ENCODE results near the gene FBN2.
A peak's percentile ranks its signal among the peaks of the same experiment; 100 is the strongest.

FBN2 gene

GRCh38 chr5:128304088-128304487 is 234.0 kb downstream of the FBN2 start:
- peak; percentile 80; the same call in 2 of the 3 replicates for ATAC-seq (ENCODE audit: low read depth)
- Histone ChIP-seq H3K27ac (ENCODE audit: poor library complexity, severe bottlenecking) (peak overlapping the region; percentile 11), H3K27me3 (ENCODE audit: insufficient read depth, poor library complexity, severe bottlenecking) (no peaks in the 10 kb centered on the region), H3K36me3 (ENCODE audit: low read depth) (peaks cover 96% of the 10 kb centered on the region), H3K4me1 (ENCODE audit: insufficient read depth, poor library complexity, severe bottlenecking) (no peaks in the 10 kb centered on the region), H3K9me3 (ENCODE audit: severe bottlenecking) (no peaks in the 10 kb centered on the region), H3K4me3 (ENCODE audit: severe bottlenecking) (no peak overlapping the region)
- no peak for DNase-seq (ENCODE audit: low spot score)
- no peak for TF ChIP-seq CTCF (IDR thresholded peaks at IDR 0.05; ENCODE audit: poor library complexity, severe bottlenecking)

- Histone ChIP-seq H3K36me3 (ENCODE audit: low read depth) (peaks cover 91% of the 10 kb centered on the region), H3K4me3 (ENCODE audit: severe bottlenecking) (no peak overlapping the region), H3K27ac (ENCODE audit: poor library complexity, severe bottlenecking) (peak overlapping the region; percentile 11), H3K27me3 (ENCODE audit: insufficient read depth, poor library complexity, severe bottlenecking) (no peaks in the 10 kb centered on the region), H3K4me1 (ENCODE audit: insufficient read depth, poor library complexity, severe bottlenecking) (no peaks in the 10 kb centered on the region), H3K9me3 (ENCODE audit: severe bottlenecking) (no peaks in the 10 kb centered on the region)
- no peak for DNase-seq (ENCODE audit: low spot score)
- TF ChIP-seq CTCF (IDR thresholded peaks at IDR 0.05; ENCODE audit: poor library complexity, severe bottlenecking) = no peak
- ATAC-seq (ENCODE audit: low read depth) = peak; percentile 36; the same call in 1 of the 3 replicates
These were observed 234.5 kb downstream of the FBN2 start for GRCh38 chr5:128303593-128303992.

- Histone ChIP-seq H3K27ac (ENCODE audit: poor library complexity, severe bottlenecking) (no peak overlapping the region), H3K27me3 (ENCODE audit: insufficient read depth, poor library complexity, severe bottlenecking) (no peaks in the 10 kb centered on the region), H3K4me1 (ENCODE audit: insufficient read depth, poor library complexity, severe bottlenecking) (no peaks in the 10 kb centered on the region), H3K4me3 (ENCODE audit: severe bottlenecking) (no peak overlapping the region), H3K36me3 (ENCODE audit: low read depth) (peaks cover 60% of the 10 kb centered on the region), H3K9me3 (ENCODE audit: severe bottlenecking) (no peaks in the 10 kb centered on the region)
- ATAC-seq (ENCODE audit: low read depth) (no peak), DNase-seq (ENCODE audit: low spot score) (no peak)
- TF ChIP-seq CTCF (IDR thresholded peaks at IDR 0.05; ENCODE audit: poor library complexity, severe bottlenecking) = no peak
These were observed 237.9 kb downstream of the FBN2 start for GRCh38 chr5:128300181-128300580.

- H3K36me3 ChIP-seq (ENCODE audit: low read depth) = peaks cover 78% of the 10 kb centered on the region
These were observed 247.7 kb downstream of the FBN2 start for GRCh38 chr5:128290152-128290858.

More at GRCh38 chr5:128290152-128290858, 247.7 kb downstream of the FBN2 start:
- TF ChIP-seq CTCF (IDR thresholded peaks at IDR 0.05; ENCODE audit: poor library complexity, severe bottlenecking) = no peak
- H3K4me3 ChIP-seq (ENCODE audit: severe bottlenecking) = no peak overlapping the region
- H3K4me1 ChIP-seq (ENCODE audit: insufficient read depth, poor library complexity, severe bottlenecking) = peaks cover 10% of the 10 kb centered on the region
- peak overlapping the region; percentile 45 for H3K27ac ChIP-seq (ENCODE audit: poor library complexity, severe bottlenecking)
- DNase-seq (ENCODE audit: low spot score) (no peak), ATAC-seq (ENCODE audit: low read depth) (peak; percentile 72)
- no peaks in the 10 kb centered on the region for H3K27me3 ChIP-seq (ENCODE audit: insufficient read depth, poor library complexity, severe bottlenecking)
- H3K9me3 ChIP-seq (ENCODE audit: severe bottlenecking) = no peaks in the 10 kb centered on the region
